HG03354 (cell line): ENCODE results near the gene ASB2.

Source experiments
- ATAC-seq: cut with Tn5 transposase; IDR thresholded peaks from one replicate; pipeline ENCODE4 v1.9.1; 2021; ENCODE audit warnings: mild to moderate bottlenecking; ENCODE audit not compliant: unreplicated experiment, poor library complexity, severe bottlenecking

ASB2 gene

DNA sequence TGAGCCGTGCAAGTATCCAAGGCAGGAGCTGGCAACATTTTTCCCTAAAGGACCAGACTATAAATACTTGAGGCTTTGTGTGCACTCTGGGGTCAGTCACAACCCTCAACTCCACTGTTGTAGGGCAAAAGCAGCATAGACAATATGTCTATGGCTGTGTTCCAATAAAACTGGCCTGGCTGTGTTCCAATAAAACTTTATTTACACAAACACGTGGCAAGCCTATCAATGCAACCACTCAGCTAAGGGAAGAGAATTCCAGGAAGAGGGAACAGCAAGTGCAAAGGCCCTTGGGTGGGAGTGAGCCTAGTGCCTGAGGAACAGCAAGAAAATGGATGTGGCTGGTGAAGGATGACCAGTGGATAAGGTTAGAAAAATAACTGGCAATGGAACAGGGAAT lies 60.6 kb downstream of the ASB2 start:
- no peak for ATAC-seq

DNA sequence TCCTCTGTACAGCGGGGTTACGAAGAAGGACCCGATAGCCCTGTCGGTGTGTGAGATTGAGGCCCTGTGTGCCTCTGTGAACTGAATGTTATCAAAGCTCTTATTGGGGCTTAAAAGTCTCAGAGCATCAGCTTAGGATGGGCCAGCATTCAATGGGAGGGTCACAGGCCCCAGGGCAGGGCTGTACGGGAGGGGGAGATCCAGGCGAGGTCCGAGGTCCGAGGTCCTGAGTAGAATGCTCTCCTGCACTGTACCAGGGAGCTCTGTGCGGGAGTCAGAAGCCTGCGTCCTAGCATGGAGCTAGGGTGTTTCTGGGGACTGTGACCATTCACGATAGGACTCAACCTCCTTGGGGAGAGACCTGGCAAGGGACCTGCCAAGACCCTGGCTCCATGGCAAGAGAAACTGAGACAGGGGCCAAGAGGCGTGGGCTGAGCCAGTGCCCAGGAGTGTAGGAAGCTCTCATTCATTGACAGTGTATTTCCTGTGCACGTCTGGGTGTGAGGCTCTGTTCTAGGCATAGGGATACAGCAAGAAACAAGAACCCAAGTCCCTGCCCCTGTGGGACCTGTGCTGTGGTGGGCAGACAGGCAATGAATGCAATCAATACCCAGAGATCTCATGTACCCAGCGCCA lies 61.2 kb downstream of the ASB2 start:
- ATAC-seq: no peak

GRCh38 chr14:93914278-93914677 lies 62.1 kb downstream of the ASB2 start:
- ATAC-seq: no peak

- ATAC-seq: no peak
Measured at GRCh38 chr14:93912782-93913181, 63.6 kb downstream of the ASB2 start.

DNA sequence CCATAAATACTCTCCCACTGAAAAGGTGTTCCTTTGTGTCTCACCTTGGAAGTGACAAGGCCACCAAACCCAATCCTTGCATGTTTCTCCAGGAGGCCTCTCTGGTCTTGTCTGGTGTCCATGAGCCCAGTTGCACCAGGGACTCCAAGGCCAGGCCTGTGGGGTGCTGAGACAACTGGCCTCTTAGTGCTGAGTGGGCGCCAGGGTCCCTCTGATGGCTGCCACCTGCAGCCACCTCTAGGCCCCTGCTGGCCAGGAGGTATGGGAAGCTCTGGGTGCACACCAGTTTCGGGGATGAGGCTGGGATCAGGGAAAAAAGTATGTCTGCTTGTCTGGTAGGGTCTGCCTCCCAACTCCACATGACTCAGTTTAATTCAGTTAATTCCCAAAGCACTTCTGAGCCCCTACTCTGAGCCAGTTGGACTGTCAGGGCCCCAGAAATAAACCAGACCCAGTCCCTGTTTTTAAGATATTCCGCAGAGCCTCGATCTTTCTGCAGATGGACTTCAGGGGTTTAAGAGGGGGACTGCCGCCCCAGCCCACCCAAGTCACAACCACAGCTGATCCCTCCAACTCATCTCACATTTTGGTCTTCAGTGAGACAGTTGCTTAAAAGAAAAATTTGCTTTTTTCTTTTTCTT lies 64.3 kb downstream of the ASB2 start:
- no peak for ATAC-seq

DNA sequence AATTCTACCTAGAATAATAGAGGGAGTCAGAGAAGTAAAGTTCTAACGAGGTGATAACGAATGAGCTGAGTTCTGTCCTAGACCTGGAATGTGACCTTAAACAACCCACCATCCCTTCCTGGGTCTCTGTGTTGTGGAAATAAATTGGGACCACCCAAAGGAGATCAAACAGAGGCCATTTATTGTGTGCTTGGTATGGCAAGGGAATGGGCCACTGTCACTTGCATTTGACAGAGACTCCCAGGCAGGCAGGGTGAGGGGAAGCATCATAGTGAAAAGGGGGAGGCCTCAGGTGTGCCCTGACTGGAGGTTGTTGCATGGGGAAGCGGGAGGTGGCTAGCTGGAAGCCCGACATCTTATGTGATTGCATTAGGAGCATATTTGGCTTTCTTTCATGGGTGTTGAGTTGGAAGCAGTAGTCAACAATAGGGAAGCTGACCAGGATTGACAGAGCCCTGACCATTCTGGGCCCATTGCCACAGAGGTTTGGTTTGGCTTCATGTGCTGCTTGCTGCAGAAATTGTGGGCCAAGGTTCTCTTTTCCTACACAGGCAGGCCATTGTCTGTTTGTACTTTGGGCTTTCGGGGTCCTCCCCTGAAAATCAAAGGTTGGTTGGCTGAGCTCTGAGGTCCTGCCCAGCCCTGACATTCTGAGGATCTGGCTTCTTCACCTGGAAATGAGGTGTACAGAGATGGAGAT lies 66.8 kb downstream of the ASB2 start:
- no peak for ATAC-seq

DNA sequence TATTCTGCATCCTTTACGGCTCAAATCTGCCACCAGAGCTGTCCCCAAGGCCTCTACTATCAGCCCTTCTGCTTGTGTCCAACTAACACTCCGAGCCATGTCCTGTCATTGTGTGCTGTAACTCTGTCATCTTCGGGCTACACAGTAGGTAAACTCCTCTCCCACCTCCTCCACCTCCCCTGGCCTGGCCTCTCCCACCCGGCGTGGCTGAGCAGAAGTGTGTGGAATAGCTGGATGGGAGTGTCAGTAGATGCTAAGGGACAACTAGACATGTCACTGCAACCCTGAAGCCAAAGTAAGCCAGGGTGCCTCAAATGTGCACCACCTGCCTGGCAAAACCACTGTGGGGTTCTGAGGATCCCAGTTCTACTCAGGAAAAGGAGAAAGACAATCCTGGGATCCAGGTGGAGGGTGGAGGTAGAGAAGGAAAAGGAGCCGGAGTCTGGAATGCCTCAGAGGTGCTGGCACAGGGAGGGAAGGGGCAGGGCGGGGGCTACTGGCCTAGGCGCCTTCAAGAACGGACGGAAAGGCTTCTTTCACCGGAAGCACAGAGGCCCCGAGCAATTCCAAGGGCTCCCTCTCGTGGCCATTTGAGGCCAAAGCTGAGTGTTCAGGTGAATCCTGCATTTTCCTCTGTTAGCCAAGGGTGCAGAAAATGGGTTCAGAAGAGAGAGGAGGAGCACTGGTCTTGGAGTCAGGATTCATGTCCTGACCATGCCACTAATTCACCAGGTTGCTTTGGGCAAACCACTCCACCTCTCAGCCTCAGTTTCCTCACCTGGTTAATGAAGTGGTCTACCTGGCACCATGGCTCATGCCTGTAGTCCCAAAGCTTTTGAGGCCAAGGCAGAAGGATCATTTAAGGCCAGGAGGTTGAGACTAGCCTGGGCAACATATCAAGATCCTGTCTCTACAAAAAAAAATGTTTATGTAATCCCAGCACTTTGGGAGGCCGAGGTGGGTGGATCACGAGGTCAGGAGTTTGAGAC lies 69.7 kb downstream of the ASB2 start:
- ATAC-seq: peak; percentile 86

GRCh38 chr14:93905623-93906022 lies 70.7 kb downstream of the ASB2 start:
- no peak for ATAC-seq

DNA sequence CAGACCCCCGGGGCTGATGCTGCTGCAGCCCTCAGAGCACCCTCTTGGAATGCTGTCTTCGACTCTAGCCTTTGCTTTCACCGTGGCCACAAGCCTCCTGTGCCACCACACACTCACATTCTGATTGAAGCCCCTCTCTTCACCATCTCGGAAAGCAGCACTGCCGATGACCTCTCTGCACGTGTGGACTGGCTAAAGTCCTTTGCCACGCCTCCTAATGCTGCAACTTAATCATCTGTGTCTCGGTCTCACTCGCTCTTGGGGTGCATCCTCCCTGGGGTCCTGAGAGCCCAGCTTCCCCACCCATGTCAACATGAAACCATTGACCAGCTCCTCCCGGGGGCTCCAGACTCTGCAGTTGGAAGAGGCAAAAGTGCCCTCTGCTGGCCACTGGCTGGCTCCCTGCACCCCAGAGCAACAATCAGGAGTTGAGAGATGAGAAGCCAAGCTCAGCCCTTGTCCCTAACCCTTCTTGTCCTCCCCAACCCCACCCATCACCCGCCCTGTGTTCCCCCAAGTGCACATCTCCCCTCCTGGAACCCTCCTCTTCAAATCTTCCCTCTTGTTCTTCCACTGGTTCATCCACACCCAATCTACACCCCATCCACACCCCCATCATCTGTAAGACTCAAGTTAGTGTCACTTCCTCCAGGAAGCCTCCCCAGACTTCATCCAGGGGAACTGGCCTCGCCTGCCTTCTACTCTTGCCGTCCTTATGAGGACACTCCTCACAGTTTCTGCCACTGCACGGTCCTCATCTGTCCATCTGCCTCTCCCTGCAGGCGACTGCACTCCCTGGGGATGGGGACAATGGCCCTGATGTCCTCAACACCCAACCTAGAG lies 72.8 kb downstream of the ASB2 start:
- no peak for ATAC-seq

DNA sequence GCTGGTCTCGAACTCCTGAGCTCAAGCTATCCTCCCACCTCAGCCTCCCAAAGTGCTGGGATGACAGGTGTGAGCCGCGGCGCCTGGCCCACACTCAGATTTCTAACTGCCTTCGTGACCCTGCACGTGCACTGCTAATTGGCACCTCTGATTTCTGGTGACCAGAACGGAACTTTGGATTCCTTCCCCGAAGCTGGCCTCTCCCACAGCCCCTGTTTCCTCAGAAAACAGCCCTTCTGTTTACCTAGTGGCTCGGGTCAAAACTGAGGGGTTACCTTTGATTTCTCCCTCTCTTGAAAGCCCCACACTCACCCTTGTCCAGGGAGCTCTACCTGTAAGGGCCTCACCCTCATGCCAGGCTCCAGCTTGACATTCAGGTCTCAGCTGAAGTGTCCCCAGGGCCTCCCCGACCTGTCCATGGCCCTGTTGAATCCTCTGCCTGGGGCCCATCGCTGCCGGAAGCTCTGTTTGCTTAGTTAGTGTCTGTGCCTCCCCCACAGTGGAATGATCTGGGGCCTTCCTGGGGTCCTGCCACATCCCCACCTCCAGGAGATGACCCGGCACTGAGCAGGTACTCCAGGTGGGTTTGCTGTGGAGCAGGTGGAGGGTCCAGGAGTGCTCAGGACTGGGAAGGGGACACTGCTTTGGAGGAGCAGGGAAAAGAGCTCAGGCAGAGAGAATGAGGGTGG lies 73.6 kb downstream of the ASB2 start:
- no peak for ATAC-seq

- ATAC-seq: no peak
Measured at GRCh38 chr14:93901813-93902212, 74.6 kb downstream of the ASB2 start.

DNA sequence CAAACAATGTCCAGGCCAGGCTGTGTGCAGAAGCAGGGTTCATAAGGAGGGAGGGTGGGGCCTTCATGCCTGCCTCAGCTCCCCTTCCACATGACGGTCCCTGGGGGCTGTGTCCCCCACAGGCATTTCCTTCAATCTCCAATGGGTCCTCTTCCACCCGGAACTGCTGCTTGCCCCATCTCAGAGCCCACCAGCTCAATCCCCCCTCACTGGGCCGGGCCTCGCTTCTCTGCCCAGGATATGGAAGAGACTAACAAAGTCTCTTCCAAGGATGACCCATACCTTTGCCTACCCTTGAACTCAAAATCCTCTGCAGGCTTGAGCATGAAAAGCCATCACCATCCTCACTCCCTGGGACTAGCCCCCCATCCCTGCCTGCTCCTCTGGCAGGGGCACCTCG lies 77.6 kb downstream of the ASB2 start:
- no peak for ATAC-seq

DNA sequence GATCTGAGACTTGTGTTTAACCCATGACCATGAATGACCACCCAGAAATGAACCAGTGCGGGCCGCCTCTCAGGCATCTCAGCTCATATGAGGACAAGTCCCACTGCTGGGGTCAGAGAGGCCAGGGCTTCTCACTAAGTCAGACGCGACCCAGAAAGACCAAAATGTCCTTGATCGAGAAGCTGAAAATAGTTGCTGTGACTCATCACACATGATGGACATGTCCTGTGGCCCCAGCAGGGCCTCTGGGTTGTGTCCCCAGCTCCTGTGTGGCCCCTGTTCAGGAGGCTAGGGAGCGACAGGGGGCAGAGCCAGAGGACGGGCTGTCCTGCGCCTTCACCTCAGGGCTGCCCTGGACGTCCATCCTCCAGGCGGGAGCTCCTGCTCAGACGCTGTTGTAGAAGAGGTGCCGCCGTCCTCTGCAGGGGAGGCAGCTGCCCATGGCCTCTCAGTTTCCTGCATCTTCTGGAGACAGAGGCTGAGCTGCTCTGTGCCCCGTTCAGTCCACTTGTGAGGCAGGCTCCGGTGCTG lies 78.2 kb downstream of the ASB2 start:
- no peak for ATAC-seq

- ATAC-seq: no peak
Measured at GRCh38 chr14:93897476-93897845, 78.9 kb downstream of the ASB2 start.

DNA sequence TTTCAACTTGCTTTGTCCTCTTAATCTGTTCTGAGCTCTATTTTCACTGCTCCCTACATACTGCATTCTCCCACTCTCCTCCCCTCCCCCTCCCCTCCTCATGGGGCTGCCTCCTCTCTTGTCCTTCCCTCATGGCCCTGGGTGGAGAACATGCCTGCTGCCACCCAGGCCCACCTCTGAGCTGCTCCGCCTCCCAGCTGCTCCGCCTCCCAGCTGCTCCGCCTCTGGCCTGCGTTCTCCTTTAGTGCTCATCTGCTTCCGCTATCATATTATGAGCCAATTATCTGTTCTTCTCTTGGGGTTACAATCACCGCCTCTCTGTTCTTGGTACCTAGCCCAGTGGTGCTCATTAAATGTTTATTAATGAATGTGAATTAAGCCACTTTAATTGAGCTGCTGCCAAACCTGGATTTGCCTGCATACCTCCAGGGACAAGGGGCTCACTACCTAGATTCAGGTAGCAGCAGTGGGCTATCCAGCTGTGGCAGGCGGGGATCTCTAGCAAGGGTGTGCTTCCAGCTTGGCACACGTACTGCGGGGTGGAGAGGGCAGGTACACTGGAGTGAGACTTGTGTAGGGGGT lies 81.3 kb downstream of the ASB2 start:
- no peak for ATAC-seq

- no peak for ATAC-seq
Measured at GRCh38 chr14:93893661-93894261, 82.6 kb downstream of the ASB2 start.

- peak; percentile 71 for ATAC-seq
Measured at GRCh38 chr14:93892923-93893558, 83.3 kb downstream of the ASB2 start.
